CD4-positive, alpha-beta T cell treated with Interleukin-17A for 1 hour (primary cell): ENCODE data around the gene KRT13.
A peak's percentile ranks its signal among the peaks of the same experiment; 100 is the strongest.
"Not testable (repeated sequence)": the region's sequence is repeated elsewhere in the genome, so short reads cannot be mapped to it uniquely, and the experiment has no call there.

Experiments used
- DNase-seq: peaks from one replicate; pipeline ENCODE4 v3.0.0-alpha.2; 2020

The KRT13 gene

GRCh38 chr17:41505007-41505808 lies at the start of gene KRT13:
TSS of gene KRT13 (minus strand) at chr17:41505612. CDS start at chr17:41505550, 62 bp downstream.
- no peak for DNase-seq

GRCh38 chr17:41553987-41554680 lies 48.7 kb upstream of the KRT13 start:
- no peak for DNase-seq

- DNase-seq, result no peak
Measured at GRCh38 chr17:41553176-41553575, 47.8 kb upstream of the KRT13 start.

- DNase-seq, result no peak
Measured at GRCh38 chr17:41552455-41552854, 47.0 kb upstream of the KRT13 start.

- no peak for DNase-seq
Measured at GRCh38 chr17:41551365-41551764, 46.0 kb upstream of the KRT13 start.

GRCh38 chr17:41549596-41550039 lies 44.2 kb upstream of the KRT13 start:
- no peak for DNase-seq

GRCh38 chr17:41548844-41549595 lies 43.6 kb upstream of the KRT13 start:
- peak; percentile 86 for DNase-seq

GRCh38 chr17:41547921-41548843 lies 42.8 kb upstream of the KRT13 start:
- no peak for DNase-seq

- DNase-seq, result no peak
Measured at GRCh38 chr17:41547378-41547841, 42.0 kb upstream of the KRT13 start.

- no peak for DNase-seq
Measured at GRCh38 chr17:41546819-41547218, 41.4 kb upstream of the KRT13 start.

- DNase-seq, result no peak
Measured at GRCh38 chr17:41545829-41546410, 40.5 kb upstream of the KRT13 start.

- no peak for DNase-seq
Measured at GRCh38 chr17:41544935-41545334, 39.5 kb upstream of the KRT13 start.

- no peak for DNase-seq
Measured at GRCh38 chr17:41544491-41544892, 39.1 kb upstream of the KRT13 start.

GRCh38 chr17:41542786-41543185 lies 37.4 kb upstream of the KRT13 start:
- DNase-seq, result not testable (repeated sequence)

GRCh38 chr17:41542357-41542756 lies 36.9 kb upstream of the KRT13 start:
- no peak for DNase-seq

- no peak for DNase-seq
Measured at GRCh38 chr17:41540921-41541625, 35.7 kb upstream of the KRT13 start.

GRCh38 chr17:41539979-41540701 lies 34.7 kb upstream of the KRT13 start:
- DNase-seq, result no peak

GRCh38 chr17:41539071-41539492 lies 33.7 kb upstream of the KRT13 start:
- no peak for DNase-seq

- DNase-seq, result no peak
Measured at GRCh38 chr17:41538565-41538991, 33.2 kb upstream of the KRT13 start.

GRCh38 chr17:41537990-41538389 lies 32.6 kb upstream of the KRT13 start:
- no peak for DNase-seq

GRCh38 chr17:41537614-41537954 lies 32.2 kb upstream of the KRT13 start:
- DNase-seq, result no peak
